HG02571 (cell line): Measurements from ENCODE around the gene ATG16L1.

Source experiments
- ATAC-seq: cut with Tn5 transposase; IDR thresholded peaks from one replicate; pipeline ENCODE4 v1.9.1; 2021; ENCODE audit warnings: mild to moderate bottlenecking, moderate library complexity; ENCODE audit not compliant: unreplicated experiment

ATG16L1 gene

GRCh38 chr2:233258211-233258610 lies 6.7 kb downstream of the ATG16L1 start:
- no peak for ATAC-seq

GRCh38 chr2:233259730-233260129 lies 8.3 kb downstream of the ATG16L1 start:
- ATAC-seq: no peak

- no peak for ATAC-seq
These were observed 9.2 kb downstream of the ATG16L1 start for GRCh38 chr2:233260661-233261060.

GRCh38 chr2:233261819-233262555 lies 10.5 kb downstream of the ATG16L1 start:
- ATAC-seq: peak; percentile 80

GRCh38 chr2:233262562-233262961 lies 11.1 kb downstream of the ATG16L1 start:
- ATAC-seq: no peak

GRCh38 chr2:233263045-233263570 lies 11.6 kb downstream of the ATG16L1 start:
- ATAC-seq: no peak

- no peak for ATAC-seq
These were observed 13.2 kb downstream of the ATG16L1 start for GRCh38 chr2:233264667-233265066.

GRCh38 chr2:233265899-233266431 lies 14.5 kb downstream of the ATG16L1 start:
- ATAC-seq: no peak

- no peak for ATAC-seq
These were observed 15.0 kb downstream of the ATG16L1 start for GRCh38 chr2:233266481-233266880.

- no peak for ATAC-seq
These were observed 16.2 kb downstream of the ATG16L1 start for GRCh38 chr2:233267516-233268245.

GRCh38 chr2:233270366-233270765 lies 18.9 kb downstream of the ATG16L1 start:
- no peak for ATAC-seq

GRCh38 chr2:233270951-233271350 lies 19.5 kb downstream of the ATG16L1 start:
- ATAC-seq: no peak

GRCh38 chr2:233271693-233272092 lies 20.2 kb downstream of the ATG16L1 start:
- ATAC-seq: no peak

GRCh38 chr2:233273120-233273519 lies 21.6 kb downstream of the ATG16L1 start:
- ATAC-seq: no peak

GRCh38 chr2:233275223-233275622 lies 23.8 kb downstream of the ATG16L1 start:
- no peak for ATAC-seq

- no peak for ATAC-seq
These were observed 27.4 kb downstream of the ATG16L1 start for GRCh38 chr2:233278921-233279320.

GRCh38 chr2:233280114-233280693 lies 28.7 kb downstream of the ATG16L1 start:
- ATAC-seq: no peak

- no peak for ATAC-seq
These were observed 30.1 kb downstream of the ATG16L1 start for GRCh38 chr2:233281553-233281952.

- no peak for ATAC-seq
These were observed 30.6 kb downstream of the ATG16L1 start for GRCh38 chr2:233281992-233282603.

GRCh38 chr2:233285921-233286320 lies 34.4 kb downstream of the ATG16L1 start:
- no peak for ATAC-seq

- ATAC-seq: no peak
These were observed 36.4 kb downstream of the ATG16L1 start for GRCh38 chr2:233287871-233288270.
